OCI-LY7 (cell line): ENCODE measurements around the gene SMG9. TPM values are rescaled to one million over a fixed set of nuclear protein-coding genes. Genes with fewer than 3 reads are reported as not detected.

Experiments
- Bru-seq: library from RNA; stranded (reverse); fragments of 400-500 nt; gene quantifications from one replicate; lab custom pipeline; 2021; lab: Mats Ljungman, UMichigan
- BruChase-seq, 2 experiments: library from RNA; stranded (reverse); fragments of 400-500 nt; gene quantifications; one replicate each; lab custom pipeline; 2021; lab: Mats Ljungman, UMichigan
- BruUV-seq: library from RNA; stranded (reverse); fragments of 400-500 nt; replicated peaks from 2 replicates; lab custom pipeline; 2021; lab: Mats Ljungman, UMichigan
- CTCF ChIA-PET: fragments of 300-600 bp; sonication (Branson Sonifier 250); formaldehyde crosslinking; loops from one replicate; lab custom pipeline; 2022; ENCODE audit warnings: antibody characterized with exemption; ENCODE audit not compliant: unreplicated experiment; lab: Charles Lee
- POLR2A ChIA-PET: fragments of 300-600 bp; sonication (Branson Sonifier 250); formaldehyde crosslinking; loops from one replicate; lab custom pipeline; 2022; ENCODE audit warnings: antibody characterized with exemption; lab: Charles Lee
- DNase-seq: peaks from one replicate; pipeline ENCODE4 v3.0.0-alpha.2; 2015; ENCODE audit warnings: low spot score
- H2AFZ ChIP-seq: fragments of 200-600 bp; sonication (generic), shearing (Covaris generic); 2 replicates; pipeline ENCODE4 v1.6.1; 2014; ENCODE audit warnings: mild to moderate bottlenecking, antibody characterized with exemption, low read length, moderate library complexity
- H3K27ac ChIP-seq: fragments of 200-600 bp; sonication (generic); 2 replicates; pipeline ENCODE4 v1.5.1; 2014; ENCODE audit warnings: mixed run types, low read depth, mild to moderate bottlenecking, moderate library complexity, low read length, inconsistent platforms; ENCODE audit not compliant: poor library complexity, severe bottlenecking
- H3K36me3 ChIP-seq: fragments of 200-600 bp; sonication (generic); 2 replicates; pipeline ENCODE4 v1.6.1; 2014; ENCODE audit warnings: mild to moderate bottlenecking, antibody characterized with exemption, low read length, moderate library complexity, mixed read lengths; ENCODE audit not compliant: insufficient read depth
- H3K4me1 ChIP-seq: fragments of 200-600 bp; sonication (generic); 2 replicates; pipeline ENCODE4 v1.5.1; 2014; ENCODE audit warnings: mild to moderate bottlenecking, low read length; ENCODE audit not compliant: insufficient read depth, poor library complexity, severe bottlenecking
- H3K4me2 ChIP-seq: fragments of 200-600 bp; sonication (generic); 2 replicates; pipeline ENCODE4 v1.6.1; 2014; ENCODE audit warnings: mild to moderate bottlenecking, low read length
- H3K4me3 ChIP-seq: fragments of 200-600 bp; sonication (generic); 2 replicates; pipeline ENCODE4 v1.5.1; 2014; ENCODE audit warnings: mild to moderate bottlenecking, low read depth, low read length; ENCODE audit not compliant: poor library complexity, severe bottlenecking
- H3K79me2 ChIP-seq: fragments of 200-600 bp; sonication (generic); 2 replicates; pipeline ENCODE4 v1.6.1; 2016; ENCODE audit warnings: low read depth, mild to moderate bottlenecking, low read length, moderate library complexity, mixed read lengths; ENCODE audit not compliant: insufficient read depth
- H3K9me2 ChIP-seq: fragments of 200-600 bp; sonication (generic); 2 replicates; pipeline ENCODE4 v1.6.1; 2016; ENCODE audit warnings: mild to moderate bottlenecking, low read length, mixed read lengths; ENCODE audit not compliant: insufficient read depth
- H3K9me3 ChIP-seq: fragments of 200-600 bp; sonication (generic); 2 replicates; pipeline ENCODE4 v1.6.1; 2014; ENCODE audit warnings: mild to moderate bottlenecking, mixed run types, low read length, mixed read lengths
- H4K20me1 ChIP-seq: fragments of 200-600 bp; sonication (generic); 2 replicates; pipeline ENCODE4 v1.6.1; 2014; ENCODE audit warnings: mild to moderate bottlenecking, antibody characterized with exemption, low read length, moderate library complexity, mixed read lengths; ENCODE audit not compliant: insufficient read depth
- EZH2phosphoT487 ChIP-seq: fragments of 200-600 bp; sonication (generic); IDR thresholded peaks from 2 replicates; pipeline ENCODE4 v1.6.1; 2018; ENCODE audit warnings: low read depth, borderline replicate concordance, mild to moderate bottlenecking, mixed run types, antibody characterized with exemption, low read length, moderate library complexity, mixed read lengths
- intact Hi-C: fragments of 100-400 bp; cut with micrococcal nuclease; formaldehyde crosslinking; loops from one replicate; pipeline ENCODE4 v1.10.0; 2022; ENCODE audit not compliant: unreplicated experiment
- long read RNA-seq: library from polyadenylated mRNA; stranded (forward); transcript quantifications from one replicate; pipeline ENCODE4 v2.0.0, GENCODE V29; 2022
- total RNA-seq, 2 experiments: library from RNA; depleted of rRNA in 1 of 2; stranded (reverse); fragments of >200 nt in 1 of 2; shearing (Covaris generic) in 1 of 2; gene quantifications; 2 replicates each; pipeline ENCODE4 v1.2.3, GENCODE V29; 2014 to 2022
- TF ChIP-seq, protein P1 (sequence below): fragments of 200-600 bp; sonication (generic); conservative IDR thresholded peaks from 2 replicates; pipeline ENCODE4 v1.5.1; 2014; ENCODE audit warnings: mild to moderate bottlenecking, antibody characterized with exemption, low read length, moderate library complexity, mixed read lengths

The SMG9 gene, protein sequence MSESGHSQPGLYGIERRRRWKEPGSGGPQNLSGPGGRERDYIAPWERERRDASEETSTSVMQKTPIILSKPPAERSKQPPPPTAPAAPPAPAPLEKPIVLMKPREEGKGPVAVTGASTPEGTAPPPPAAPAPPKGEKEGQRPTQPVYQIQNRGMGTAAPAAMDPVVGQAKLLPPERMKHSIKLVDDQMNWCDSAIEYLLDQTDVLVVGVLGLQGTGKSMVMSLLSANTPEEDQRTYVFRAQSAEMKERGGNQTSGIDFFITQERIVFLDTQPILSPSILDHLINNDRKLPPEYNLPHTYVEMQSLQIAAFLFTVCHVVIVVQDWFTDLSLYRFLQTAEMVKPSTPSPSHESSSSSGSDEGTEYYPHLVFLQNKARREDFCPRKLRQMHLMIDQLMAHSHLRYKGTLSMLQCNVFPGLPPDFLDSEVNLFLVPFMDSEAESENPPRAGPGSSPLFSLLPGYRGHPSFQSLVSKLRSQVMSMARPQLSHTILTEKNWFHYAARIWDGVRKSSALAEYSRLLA
- total RNA-seq (2014; rRNA removed; shearing (Covaris generic)): 49.1 and 65.6 TPM in 2 replicates
- 75.5 and 83.1 TPM in 2 replicates for total RNA-seq (2022)
- percentile 77 among the genes with signal in this experiment for Bru-seq, nascent RNA
- percentile 80 among the genes with signal in this experiment for BruChase-seq, experiment 1, labeled RNA remaining after a 6-hour chase
- BruChase-seq, experiment 2, labeled RNA remaining after a 2-hour chase: percentile 82 among the genes with signal in this experiment
- long read RNA-seq, full-length matches to known transcripts: 16 of 29 reads
- long read RNA-seq, partial matches to known transcripts: 8 of 29 reads
- long read RNA-seq, other reads (novel, unspliced or antisense): 5 of 29 reads

DNA sequence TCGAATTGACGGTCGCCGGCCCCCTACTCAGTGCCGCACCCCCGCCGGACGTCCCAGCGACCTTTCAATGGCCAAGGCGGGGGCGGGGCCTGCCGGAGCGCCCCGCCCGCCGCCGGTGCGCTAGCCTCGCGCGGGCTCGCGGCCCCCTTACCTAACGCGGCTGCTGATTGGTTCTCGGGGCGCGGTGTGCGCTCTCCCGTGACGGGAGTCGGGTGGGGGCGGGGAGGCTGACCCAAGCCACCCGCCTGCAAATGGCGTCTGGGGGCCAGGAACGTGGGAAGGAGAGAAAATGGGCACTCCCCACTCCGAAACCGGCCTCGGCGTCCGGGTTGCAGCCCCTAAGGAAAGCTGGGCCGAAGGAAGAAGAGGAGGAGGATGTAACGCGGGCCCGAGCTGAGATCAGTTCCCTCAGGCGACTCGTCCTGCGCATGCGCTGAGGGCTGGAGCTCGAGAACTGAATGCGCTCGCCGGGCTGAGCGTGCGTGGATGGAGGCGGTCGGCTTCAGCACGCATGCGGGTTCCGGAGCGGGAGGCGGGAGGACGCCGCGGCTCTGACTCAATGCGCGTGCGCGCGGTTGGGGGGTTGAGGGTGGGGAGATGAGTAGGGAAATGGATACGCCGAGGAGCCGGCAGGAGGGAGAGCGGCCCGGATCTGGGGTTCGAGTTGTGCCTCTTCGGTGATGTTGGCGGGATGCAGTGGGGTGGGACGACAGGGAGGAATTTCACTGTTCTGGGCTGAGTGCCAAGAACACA is at the start of gene SMG9:
TSS of gene SMG9 (minus strand) at position 460 of the 753 bp plus-strand sequence. CDS start 4,221 bp downstream, outside the sequence.
- H2AFZ ChIP-seq: peak within 1 kb of the TSS; percentile 5; the same call in 1 of the 2 replicates
- POLR2A ChIA-PET: interaction anchor here (0.8 to 3.9 kb wide), 6 partner anchors 9 to 30 kb away, joined by 4 to 27 read pairs (median 4); partner anchors contain the start of gene KCNN4
- peak; percentile 98 for DNase-seq
- intact Hi-C loops: loop anchor here (1.0 kb wide), 1 partner anchor 11 kb away; no protein-coding TSS in a partner anchor
- BruUV-seq: no TSS peak
- peaks cover 41% of the 10 kb centered on the region; the same call in 1 of the 2 replicates for H3K79me2 ChIP-seq
- TF ChIP-seq EZH2phosphoT487: no peak
- TF ChIP-seq, protein P1, sequence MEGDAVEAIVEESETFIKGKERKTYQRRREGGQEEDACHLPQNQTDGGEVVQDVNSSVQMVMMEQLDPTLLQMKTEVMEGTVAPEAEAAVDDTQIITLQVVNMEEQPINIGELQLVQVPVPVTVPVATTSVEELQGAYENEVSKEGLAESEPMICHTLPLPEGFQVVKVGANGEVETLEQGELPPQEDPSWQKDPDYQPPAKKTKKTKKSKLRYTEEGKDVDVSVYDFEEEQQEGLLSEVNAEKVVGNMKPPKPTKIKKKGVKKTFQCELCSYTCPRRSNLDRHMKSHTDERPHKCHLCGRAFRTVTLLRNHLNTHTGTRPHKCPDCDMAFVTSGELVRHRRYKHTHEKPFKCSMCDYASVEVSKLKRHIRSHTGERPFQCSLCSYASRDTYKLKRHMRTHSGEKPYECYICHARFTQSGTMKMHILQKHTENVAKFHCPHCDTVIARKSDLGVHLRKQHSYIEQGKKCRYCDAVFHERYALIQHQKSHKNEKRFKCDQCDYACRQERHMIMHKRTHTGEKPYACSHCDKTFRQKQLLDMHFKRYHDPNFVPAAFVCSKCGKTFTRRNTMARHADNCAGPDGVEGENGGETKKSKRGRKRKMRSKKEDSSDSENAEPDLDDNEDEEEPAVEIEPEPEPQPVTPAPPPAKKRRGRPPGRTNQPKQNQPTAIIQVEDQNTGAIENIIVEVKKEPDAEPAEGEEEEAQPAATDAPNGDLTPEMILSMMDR: no peak
- peaks cover 57% of the 10 kb centered on the region for H3K4me1 ChIP-seq
- peak within 1 kb of the TSS; percentile 99 for H3K4me2 ChIP-seq
- no peaks in the 10 kb centered on the region for H4K20me1 ChIP-seq
- no peaks in the 10 kb centered on the region for H3K9me2 ChIP-seq
- peak within 1 kb of the TSS; percentile 98 for H3K27ac ChIP-seq
- H3K4me3 ChIP-seq: peak within 1 kb of the TSS; percentile 98
- CTCF ChIA-PET: no interaction called here
- peaks cover 42% of the 10 kb centered on the region for H3K36me3 ChIP-seq
- H3K9me3 ChIP-seq: no peaks in the 10 kb centered on the region

DNA sequence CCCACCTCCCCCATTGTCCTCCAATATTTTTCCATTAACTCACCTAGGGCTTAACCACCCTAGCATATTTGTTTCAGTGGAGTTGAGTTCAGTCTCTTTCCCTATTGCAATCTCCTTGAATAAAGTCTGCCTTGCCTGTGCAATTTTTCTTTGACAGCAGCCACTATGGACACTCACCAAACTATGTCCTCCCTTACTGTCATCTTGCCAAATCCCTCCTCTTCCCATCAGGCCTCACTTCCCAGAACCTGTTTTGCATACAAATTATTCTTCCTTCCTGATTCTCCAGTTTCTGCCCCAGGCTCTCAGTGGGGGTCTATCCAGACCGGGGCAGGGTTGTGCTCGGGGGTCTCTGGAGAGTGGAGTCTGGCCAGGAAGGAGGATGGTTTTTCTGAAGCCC is 49.7 kb upstream of the SMG9 start:
- Histone ChIP-seq H3K79me2 (no peaks in the 10 kb centered on the region), H3K9me3 (no peaks in the 10 kb centered on the region), H3K27ac (no peak overlapping the region), H3K4me1 (peaks cover 4% of the 10 kb centered on the region), H2AFZ (no peak overlapping the region), H3K9me2 (no peaks in the 10 kb centered on the region), H4K20me1 (no peaks in the 10 kb centered on the region), H3K4me2 (no peak overlapping the region), H3K36me3 (no peaks in the 10 kb centered on the region), H3K4me3 (no peak overlapping the region)
- BruUV-seq: no TSS peak
- ChIA-PET POLR2A (no interaction called here), CTCF (no interaction called here)
- no peak for DNase-seq
- TF ChIP-seq EZH2phosphoT487: no peak
- TF ChIP-seq, protein P1: no peak
- intact Hi-C loops: no loop called here
